ENCODE data around the gene RNF183.

DNA sequence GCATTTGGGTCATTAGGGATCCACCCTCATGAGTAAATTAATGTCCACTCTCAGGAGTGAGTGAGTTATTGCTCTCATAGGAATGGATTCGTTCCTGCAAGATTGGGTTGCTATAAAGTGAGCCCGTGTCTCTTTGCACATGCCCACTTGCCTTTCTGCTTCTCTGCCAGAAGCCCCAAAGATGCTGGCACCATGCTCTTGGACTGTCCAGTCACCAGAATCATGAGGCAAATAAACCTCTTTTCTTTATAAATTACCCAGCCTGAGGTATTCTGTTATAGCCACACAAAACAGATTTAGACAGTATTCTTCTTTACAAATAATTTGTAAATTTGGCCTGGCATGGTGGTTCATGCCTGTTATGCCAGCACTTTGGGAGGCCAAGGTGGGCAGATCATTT lies 52.4 kb downstream of the RNF183 start:
- TF ChIP-seq POLR2A (IDR thresholded peaks at IDR 0.05; ENCODE audit: low read length): no peak
- TF ChIP-seq GATA1 (IDR thresholded peaks at IDR 0.05; ENCODE audit: low read depth, low read length): no peak

Measured in erythroblast (primary cell).